Upper lobe of left lung (tissue), 4 donors: ENCODE data around the gene ALDH7A1.

ENCODE experiments used
- CTCF ChIP-seq, 6 experiments: fragments of 450-650 bp in 4 of 6; fragments of 200-600 bp in 2 of 6; sonication (generic) in 2 of 6; IDR thresholded peaks; one replicate each; pipeline ENCODE4 v1.5.1; 2016 to 2019; ENCODE audit warnings: antibody characterized with exemption in 6 of 6
- POLR2AphosphoS5 ChIP-seq, 2 donors: sonication (generic); formaldehyde crosslinking; IDR thresholded peaks; one replicate each; pipeline ENCODE4 v1.5.1; 2017; ENCODE audit warnings: antibody characterized with exemption in 2 of 2

- TF ChIP-seq POLR2AphosphoS5 (IDR thresholded peaks at IDR 0.05) = no peak
- no peak for TF ChIP-seq CTCF (IDR thresholded peaks at IDR 0.05)
These were observed 104.7 kb downstream of the ALDH7A1 start for GRCh38 chr5:126490167-126490940.
